GM21717 (cell line): ENCODE data around the gene BMP2K.

Experiments used
- ATAC-seq: cut with Tn5 transposase; IDR thresholded peaks from one replicate; pipeline ENCODE4 v1.9.1; 2021; ENCODE audit warnings: mild to moderate bottlenecking, moderate library complexity; ENCODE audit not compliant: unreplicated experiment

BMP2K gene

GRCh38 chr4:78923464-78924312, 147.5 kb downstream of the BMP2K start:
- ATAC-seq, result peak; percentile 64

- ATAC-seq, result no peak
Measured at GRCh38 chr4:78926826-78927225, 150.7 kb downstream of the BMP2K start.

GRCh38 chr4:78928835-78929234, 152.7 kb downstream of the BMP2K start:
- ATAC-seq, result no peak

DNA sequence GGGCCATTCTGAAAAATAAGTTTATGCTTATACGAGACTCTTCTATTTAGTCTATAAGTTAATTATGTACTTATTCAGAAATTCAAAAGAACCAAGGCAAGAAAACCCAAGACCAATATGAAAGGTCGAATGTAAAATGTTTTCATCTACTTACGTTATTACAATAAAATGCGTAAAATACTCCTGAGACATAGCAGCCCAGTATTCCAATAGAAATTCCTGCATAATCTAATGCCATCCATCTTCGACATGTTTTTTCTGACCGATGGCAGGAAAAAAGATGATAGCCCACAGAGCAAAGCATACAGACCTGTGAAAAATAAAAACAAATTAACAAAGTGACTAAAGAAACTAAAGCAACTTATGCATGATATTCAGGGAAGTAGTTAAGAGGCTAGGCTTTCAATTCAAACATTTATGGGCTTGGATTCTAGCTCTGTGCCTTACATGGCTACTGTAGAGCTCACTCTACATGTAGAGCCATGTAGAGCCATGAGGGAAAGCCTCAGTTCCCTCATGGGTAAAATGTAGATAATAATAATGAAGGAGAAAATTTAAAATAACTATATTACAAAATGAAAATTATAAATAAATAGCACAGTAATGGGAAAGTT, 154.0 kb downstream of the BMP2K start:
- no peak for ATAC-seq

GRCh38 chr4:78936989-78937388, 160.8 kb downstream of the BMP2K start:
- no peak for ATAC-seq

DNA sequence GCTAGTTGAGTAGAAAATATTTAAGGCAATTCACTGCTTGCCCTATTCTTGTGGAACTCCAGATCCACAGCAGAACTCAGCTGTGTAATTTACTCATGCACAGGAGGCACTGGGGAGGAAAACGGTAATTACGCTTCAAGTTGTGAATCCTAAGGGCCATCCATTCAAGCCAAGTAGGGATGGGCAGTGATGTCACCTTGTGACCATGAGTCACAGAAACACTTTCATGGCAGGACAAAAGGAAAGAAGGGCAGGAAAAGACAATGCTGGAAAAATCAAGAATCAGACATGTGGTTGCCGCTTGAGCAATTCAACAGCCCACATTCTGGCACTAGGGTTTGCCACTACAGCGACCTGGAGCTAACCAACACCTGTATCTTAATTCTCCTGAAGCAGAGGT, 161.7 kb downstream of the BMP2K start:
- no peak for ATAC-seq

- ATAC-seq, result no peak
Measured at GRCh38 chr4:78938474-78938867, 162.3 kb downstream of the BMP2K start.

DNA sequence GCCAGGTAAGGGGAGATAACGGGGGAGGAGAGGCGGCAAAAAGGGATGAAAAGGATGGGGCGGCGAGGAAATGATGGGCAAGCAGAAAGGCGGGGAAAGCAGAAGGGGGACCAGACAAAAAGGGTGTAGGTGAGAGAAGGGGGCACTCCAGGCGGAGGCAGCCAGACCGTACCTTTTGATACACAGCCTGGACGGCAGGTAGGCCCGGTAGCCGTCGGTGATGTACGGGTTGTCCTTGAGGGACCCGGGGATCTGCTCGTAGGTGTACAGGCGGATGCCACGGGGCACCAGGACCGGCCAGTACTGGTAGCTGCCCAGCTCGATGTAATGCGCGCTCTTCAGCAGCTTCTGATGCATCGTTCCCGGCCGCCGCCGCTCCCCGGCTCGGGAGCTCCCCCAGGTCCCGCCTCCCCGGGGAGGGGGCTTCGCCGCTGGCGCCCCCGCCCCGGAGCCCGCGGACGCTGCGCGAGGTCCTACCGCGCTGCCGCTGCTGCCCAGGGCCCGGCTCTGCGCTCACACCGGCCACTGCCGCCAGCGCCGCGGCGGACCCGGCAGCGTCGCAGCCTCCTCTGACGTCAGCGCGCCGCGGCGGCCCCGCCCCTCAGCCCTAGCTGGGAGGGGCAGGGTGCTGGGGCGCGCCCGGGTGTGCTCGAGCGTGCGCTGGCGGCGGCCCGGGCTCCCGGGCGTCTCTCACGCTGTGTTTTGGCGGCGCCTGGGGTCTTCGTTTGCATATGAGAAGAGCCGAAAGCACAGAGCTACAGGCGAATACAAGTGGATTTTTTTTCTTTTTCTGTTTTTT, 162.9 kb downstream of the BMP2K start, which contains the start of gene PAQR3:
PAQR3 (minus strand) TSS at position 571 of the 799 bp plus-strand sequence; CDS start at position 357, 214 bp downstream.
- peak; percentile 98 for ATAC-seq

DNA sequence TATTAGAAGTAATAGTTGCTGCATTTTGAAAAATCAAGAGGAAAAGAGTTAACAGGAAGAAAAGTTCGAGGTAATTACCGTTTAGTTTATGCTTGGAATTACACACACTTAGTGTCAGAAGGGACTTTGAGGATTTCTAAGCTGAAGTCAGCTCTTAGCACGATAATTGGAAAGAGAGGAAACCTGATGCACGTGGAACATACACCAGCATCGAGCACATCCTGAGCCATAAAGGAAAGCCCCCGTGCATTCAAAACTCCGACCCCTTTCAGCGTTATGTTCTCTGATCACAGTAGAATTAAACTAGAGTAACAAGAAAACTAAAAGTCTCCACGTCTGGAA, 163.5 kb downstream of the BMP2K start:
- ATAC-seq, result peak; percentile 13

- no peak for ATAC-seq
Measured at GRCh38 chr4:78940752-78941151, 164.6 kb downstream of the BMP2K start.

- ATAC-seq, result no peak
Measured at GRCh38 chr4:78944381-78944780, 168.2 kb downstream of the BMP2K start.

- no peak for ATAC-seq
Measured at GRCh38 chr4:78945651-78946179, 169.6 kb downstream of the BMP2K start.

GRCh38 chr4:78949735-78950134, 173.6 kb downstream of the BMP2K start:
- no peak for ATAC-seq

DNA sequence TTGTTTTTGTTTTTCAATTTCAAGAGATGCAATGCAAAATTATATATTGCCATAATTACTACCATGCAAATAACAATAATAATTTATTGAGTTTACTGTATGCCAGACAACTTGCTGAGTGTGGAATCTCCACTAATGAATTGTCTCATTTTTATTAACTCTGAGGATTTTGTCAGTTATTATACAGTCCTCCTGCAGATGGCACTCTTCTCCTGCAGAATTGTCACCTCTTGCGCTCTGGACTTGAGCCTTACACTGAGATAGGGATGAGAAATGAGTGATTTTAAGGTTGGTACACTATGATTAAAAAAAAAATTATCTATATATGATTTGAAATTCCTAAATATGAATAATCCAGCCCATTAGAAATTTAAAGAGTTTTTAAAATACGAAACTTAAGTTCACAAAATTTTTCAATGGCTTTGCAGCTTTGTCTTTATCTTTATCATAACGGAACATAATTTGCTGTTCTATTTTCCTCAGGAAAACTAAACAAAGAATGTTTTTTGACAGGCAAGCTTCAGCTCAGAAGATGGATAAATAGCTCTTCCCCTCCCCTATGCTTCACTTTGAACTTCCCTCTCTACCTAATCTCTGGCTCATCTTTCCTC, 175.8 kb downstream of the BMP2K start:
- ATAC-seq, result peak; percentile 84

- no peak for ATAC-seq
Measured at GRCh38 chr4:78953231-78953630, 177.1 kb downstream of the BMP2K start.

- ATAC-seq, result peak; percentile 42
Measured at GRCh38 chr4:78953769-78954666, 177.9 kb downstream of the BMP2K start.

GRCh38 chr4:78956975-78957374, 180.8 kb downstream of the BMP2K start:
- no peak for ATAC-seq

GRCh38 chr4:78960926-78961325, 184.8 kb downstream of the BMP2K start:
- ATAC-seq, result no peak
